ENCODE data around the gene MYO9B.

MYO9B gene

GRCh38 chr19:17192751-17193150 lies 117.2 kb downstream of the MYO9B start:
- DNase-seq: no peak

DNA sequence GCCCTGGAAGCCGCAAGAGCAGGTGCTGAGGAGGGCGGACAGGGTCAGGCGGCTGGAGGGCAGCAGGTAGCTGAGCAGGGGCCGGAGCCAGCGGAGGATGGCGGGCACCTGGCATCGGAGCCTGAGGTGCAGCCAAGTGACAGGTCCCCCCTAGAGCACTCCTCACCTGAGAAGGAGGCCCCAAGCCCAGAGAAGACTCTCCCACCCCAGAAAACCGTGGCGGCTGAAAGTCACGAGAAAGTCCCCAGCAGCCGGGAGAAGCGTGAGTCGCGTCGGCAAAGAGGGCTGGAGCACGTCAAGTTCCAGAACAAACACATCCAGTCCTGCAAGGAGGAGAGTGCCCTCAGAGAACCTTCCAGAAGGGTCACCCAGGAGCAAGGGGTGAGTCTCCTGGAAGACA lies 119.0 kb downstream of the MYO9B start:
- no peak for DNase-seq

DNA sequence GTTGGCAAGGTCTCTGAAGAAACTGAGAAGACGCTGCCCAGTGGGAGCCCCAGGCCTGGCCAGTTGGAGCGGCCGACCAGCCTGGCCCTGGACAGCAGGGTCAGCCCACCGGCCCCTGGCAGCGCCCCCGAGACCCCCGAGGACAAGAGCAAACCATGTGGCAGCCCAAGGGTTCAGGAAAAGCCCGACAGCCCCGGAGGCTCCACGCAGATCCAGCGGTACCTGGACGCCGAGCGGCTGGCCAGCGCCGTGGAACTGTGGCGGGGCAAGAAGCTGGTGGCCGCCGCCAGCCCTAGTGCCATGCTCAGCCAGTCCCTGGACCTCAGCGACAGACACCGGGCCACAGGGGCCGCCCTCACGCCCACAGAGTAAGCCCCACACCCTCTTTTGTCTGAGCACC lies 119.5 kb downstream of the MYO9B start:
- no peak for DNase-seq

DNA sequence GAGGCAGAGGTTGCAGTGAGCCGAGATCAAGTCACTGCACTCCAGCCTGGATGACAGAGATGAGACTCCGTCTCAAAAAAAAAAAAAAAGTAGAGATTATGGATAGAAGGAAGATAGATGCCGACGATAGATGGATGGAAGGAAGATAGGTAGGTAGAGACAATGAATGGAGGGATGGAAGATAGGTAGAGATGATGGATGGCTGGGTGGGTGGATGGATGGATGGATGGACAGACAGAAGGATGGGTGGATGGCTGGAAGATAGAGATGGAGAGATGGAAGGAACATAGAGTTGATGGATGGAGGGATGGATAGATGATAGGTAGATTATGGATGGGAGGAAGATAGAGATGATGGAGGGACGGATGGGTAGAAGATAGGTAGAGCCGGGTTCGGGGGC lies 121.0 kb downstream of the MYO9B start:
- DNase-seq: no peak

DNA sequence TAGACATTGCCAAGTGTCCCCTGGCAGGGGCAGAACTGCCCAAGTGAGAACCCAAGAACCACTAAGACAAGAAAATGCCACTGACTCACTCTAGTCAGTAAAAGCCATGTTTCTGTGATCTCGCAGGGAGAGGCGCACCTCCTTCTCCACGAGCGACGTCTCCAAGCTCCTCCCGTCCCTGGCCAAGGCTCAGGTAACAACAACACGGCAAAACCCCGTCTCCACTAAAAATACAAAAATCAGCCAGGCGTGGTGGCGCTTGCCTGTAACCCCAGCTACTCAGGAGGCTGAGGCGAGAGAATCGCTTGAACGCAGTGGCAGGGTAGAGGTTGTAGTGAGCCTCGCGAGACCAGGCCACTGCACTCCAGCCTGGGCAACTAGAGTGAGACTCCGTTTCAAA lies 122.1 kb downstream of the MYO9B start:
- no peak for DNase-seq

DNA sequence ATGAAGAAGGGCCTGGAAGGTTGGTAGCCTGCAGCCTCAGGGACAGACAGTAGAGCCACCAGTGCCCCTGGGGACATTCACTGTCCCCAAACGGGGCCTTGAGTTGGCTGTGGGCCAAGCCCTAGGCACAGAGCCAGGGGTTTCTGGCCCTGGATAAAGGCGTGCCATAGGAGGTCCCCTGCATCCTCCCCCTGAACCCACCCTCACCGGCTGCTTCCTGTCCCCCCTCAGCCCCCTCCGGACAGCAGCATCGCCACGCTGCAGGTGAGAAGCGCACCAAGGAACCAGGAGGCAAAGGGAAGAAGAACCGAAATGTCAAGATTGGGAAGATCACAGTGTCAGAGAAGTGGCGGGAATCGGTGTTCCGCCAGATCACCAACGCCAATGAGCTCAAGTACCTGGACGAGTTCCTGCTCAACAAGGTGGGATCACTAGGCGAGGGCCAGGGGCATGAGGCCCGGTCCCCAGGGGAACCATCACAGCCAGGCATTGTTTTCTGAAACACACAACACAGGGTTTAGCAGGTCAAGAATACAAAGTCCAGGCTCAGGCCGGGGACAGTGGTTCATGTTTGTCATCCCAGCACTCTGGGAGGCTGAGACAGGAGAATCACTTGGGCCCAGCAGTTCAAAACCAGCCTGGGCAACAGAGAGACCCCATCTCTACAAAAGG lies 125.0 kb downstream of the MYO9B start:
- no peak for DNase-seq

- DNase-seq: no peak
Measured at GRCh38 chr19:17202249-17202648, 126.7 kb downstream of the MYO9B start.

DNA sequence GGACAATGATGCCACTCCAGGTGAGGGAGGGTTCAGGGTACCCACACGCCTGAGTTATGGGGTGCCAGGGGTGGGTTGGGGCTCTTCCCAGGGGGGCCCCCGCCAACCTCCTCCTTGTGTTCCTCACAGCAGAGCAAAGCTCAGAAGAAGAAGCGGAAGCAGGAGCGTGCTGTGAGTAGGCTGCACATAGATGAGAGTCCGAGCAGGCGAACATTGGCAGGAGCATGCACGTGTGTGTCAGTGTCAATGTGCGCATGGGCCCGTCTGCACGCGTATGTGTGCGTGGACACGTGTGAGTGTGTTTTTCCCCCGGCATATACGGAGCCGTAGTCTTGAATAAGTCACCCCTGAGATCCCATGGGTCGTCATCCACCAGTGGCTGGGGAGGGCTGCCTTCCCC lies 127.1 kb downstream of the MYO9B start:
- no peak for DNase-seq

- DNase-seq: peak; percentile 77
Measured at GRCh38 chr19:17205237-17206140, 129.9 kb downstream of the MYO9B start.

DNA sequence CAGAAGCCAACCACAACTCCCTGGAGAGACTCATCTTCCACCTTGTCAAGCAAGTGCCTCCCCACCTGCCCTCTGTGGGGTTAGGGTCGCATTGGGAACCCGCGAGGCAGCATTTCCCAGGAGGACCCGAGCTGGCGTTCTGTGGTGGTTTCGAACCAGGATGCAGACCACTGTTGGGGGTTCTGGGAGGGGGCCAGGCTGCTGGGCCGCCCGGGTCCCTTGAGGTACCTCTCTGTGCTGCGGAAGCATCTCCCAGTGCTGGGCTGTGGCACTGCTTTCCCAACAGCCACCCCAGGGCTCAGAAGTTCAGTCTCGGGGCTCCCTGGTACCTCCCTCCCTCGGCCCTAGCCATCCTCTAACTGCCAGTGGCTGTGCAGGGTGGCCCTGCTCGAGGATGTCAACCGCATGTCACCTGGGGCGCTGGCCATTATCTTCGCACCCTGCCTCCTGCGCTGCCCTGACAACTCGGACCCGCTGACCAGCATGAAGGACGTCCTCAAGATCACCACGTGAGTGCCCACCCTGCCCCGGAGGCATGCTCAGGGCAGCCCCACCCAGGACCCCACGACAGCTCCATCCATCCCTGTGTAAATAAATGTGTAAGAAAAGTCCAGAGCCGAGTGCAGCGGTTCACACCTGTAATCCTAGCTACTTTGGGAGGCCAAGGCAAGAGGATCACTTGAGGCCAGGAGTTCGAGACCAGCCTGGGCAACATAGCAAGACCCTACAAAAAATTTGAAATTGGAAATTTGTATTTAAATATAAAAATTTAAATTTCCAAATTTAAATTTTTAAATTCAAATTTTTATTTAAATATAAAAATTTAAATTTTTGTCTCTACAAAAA lies 131.4 kb downstream of the MYO9B start:
- DNase-seq: no peak

DNA sequence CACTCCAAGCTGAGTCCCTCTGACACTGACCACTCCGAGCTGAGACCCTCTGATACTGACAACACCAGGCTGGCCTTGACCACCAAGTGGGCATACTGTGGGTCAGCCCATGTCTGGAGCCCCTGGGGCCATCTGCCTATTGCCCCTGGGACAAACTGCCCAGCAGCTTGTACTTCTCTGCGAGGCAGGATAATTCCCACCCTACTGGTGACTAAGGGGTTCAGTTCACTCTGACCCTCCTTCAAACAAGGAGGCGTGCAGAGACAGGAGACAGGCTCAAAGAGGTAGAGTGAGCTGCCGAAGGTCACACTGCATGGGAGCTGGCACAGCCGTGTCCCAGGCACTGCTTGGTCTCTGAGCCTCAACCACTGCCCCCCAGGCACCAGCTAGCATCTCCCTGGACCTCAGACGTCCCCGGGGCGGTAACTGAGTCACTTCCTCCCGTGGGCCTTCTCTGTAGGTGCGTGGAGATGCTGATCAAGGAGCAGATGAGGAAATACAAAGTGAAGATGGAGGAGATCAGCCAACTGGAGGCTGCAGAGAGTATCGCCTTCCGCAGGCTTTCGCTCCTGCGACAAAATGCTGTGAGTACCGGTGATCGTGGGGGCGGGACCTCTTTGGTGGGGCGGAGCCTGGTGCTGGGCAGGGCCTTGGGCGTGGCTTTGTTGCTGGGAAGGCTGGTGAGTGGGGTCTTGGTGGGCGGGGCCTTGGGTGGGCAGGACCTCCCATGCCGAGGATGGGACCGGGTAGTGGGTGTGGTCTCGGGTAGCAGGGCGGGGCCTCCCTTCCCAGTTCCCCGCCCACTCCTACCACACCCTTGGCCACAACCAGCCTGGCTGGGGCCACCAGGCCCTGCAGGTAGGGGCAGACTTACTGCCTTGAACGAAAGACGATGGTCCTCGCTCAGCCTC lies 133.8 kb downstream of the MYO9B start:
- peak; percentile 35 for DNase-seq

GRCh38 chr19:17210296-17210695 lies 134.7 kb downstream of the MYO9B start:
- DNase-seq: no peak

DNA sequence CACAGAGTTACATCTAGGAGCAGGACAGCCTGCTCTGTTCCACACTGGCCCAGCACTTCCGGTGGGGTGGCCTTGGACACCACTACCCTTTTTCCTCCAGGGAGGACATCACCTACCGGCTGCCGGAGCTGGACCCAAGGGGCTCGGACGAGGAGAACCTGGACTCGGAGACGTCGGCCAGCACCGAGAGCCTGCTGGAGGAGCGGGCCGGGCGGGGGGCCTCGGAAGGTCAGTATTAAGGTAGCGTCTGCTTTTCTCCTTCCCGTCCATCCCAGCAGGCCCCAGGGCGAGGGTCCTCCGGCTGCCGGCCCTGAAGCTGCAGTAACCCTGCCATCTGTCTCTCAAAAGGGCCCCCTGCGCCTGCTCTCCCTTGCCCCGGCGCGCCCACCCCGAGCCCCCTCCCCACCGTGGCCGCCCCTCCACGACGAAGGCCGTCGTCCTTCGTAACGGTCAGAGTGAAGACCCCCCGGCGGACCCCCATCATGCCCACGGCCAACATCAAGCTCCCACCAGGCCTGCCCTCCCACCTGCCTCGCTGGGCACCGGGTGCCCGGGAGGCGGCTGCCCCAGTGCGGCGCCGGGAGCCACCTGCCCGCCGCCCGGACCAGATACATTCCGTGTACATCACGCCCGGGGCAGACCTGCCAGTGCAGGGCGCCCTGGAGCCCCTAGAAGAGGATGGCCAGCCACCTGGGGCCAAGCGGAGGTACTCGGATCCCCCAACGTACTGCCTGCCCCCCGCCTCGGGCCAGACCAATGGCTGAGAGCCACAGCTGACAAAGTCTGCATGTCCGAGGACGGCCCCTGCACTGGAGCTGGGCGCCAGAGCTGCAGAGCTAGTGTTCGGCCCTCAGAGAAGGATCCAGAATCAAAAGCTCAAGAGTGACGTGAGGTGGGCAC lies 136.2 kb downstream of the MYO9B start:
- DNase-seq: no peak

- DNase-seq: no peak
Measured at GRCh38 chr19:17213334-17213733, 137.8 kb downstream of the MYO9B start.

DNA sequence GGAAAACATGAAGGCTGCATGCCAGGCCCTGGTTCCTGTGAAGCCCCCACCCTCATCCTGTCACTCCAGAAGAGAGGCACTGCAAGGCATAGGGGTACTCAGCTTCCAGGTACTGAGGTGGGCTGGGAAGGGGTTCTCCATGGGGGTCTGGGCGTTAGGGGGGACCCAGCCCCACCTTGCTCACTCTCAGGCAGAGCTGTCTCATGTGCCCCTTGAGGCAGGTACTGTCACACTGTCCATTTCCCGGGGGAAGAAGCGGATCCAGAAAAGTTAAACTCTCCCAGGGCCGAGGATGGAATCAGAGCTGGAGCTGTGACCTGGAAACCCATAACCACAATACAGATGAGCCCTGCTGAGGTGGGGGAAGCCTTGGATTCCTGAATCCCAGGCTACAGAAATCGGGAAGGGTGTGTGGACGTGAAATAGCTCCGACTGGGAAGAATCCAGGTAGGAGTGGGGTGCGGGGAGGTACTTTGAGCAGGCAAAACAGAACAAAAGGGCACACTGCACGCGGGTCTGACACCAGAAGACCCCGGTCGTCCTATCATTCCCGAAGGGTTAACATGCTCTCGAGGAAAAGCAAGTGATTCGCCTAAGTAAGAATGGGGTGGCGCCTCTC lies 139.0 kb downstream of the MYO9B start:
- DNase-seq: no peak

GRCh38 chr19:17215127-17215971 lies 139.8 kb downstream of the MYO9B start, which contains the start of gene USE1:
Gene USE1 (plus strand): TSS chr19:17215357. CDS start chr19:17215406, 49 bp downstream.
- DNase-seq: peak; percentile 91

DNA sequence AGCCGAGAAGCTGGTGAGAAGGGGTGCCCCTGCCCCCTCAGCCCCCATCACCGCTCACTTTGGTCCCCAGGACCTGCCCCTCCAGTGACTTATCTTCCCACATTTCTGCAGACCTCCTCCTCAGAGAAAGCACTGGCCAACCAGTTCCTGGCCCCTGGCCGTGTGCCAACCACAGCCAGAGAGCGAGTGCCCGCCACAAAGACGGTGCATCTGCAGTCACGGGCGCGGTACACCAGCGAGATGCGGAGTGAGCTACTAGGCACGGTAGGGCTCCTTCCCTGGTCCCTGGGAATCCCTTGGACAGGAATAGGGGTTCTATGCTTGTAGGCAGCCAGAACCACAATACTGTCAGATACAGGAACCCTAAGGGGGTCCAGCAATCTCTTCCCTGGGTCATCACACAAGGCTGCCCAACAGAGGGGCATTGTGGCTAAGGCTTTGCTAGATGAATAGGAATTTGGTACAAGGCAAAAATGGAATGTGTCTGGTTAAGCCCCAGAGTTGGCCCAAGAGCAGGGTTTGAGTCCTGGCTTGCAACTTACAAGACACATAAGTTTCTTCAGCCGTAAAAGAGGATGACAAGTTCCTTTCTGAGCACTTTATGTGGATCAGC lies 140.6 kb downstream of the MYO9B start:
- no peak for DNase-seq

- no peak for DNase-seq
Measured at GRCh38 chr19:17219286-17219685, 143.7 kb downstream of the MYO9B start.

DNA sequence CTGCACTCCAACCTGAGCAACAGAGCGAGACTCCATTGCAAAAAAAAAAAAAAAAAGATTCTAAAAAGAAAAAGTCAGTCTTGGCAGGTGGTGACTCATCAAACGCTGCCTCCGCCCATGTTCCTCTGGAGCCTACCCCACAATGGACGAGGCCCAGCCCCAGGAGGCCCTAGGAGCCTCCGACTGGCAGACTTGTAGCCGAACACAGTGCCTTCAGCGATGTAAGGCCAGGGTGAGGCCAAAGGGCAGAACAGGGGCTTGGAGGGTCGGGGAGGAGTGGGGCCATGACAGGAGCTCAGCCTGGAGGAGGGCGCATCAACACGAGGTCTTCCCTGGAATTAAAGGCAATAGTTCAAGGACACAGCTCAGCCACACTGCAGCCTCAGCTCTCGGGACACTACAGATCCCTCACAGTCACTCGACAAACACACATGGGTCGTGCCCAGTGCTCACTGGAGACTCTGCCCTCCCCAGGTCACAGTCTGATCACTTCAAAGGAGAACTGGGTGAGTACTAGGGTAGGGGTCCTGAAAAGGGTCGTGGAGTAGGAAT lies 144.7 kb downstream of the MYO9B start:
- DNase-seq: peak; percentile 54
